IPS-18c (cell line): Measurements from ENCODE around the gene MEIS1.

ENCODE experiments used
- H3K4me3 ChIP-seq: 2 replicates; pipeline ENCODE4 v1.7.0; 2013; ENCODE audit warnings: low read depth, mild to moderate bottlenecking, low read length, moderate library complexity; ENCODE audit not compliant: insufficient read depth
- H3K9me3 ChIP-seq: one replicate; pipeline ENCODE4 v1.6.1; 2013; ENCODE audit warnings: mild to moderate bottlenecking, low read length, moderate library complexity; ENCODE audit not compliant: control insufficient read depth, insufficient read depth

MEIS1 gene

DNA sequence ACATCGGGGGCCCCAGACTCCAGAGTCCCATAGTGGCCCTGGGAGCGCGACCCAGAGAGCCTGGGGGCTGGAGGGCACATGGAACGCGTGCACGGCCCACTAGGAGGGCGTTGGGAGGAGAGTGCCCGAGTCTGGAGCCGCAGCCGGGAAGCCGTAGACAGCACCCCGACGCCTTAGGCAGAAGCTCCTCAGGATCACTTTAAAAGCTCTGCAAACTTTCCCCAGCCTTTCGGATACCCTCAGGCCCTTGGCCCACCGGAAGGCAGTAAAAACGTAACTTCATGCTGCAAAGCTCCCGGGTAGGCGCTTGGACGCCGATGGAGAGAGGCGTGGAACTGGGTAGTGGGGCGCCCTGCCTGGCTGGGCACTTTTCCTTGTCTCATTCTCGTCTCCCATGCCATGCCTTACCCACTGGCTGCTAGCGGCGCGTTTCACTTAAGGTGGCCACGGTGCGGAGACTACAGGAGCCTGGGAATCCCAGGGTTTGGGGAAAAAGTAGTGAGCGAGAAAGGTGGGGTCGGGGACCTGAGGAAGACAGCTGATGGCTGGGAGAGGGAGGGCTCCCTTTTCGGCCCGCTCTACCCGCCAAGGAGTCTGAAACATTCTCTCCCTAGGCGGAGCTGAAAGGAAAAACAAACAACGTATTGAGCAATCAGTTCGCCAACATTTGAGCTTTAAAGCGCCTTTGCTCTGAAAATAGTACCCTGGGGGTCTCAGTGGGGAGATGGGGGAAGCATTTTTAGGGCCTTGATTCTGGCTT lies 141.8 kb downstream of the MEIS1 start:
- Histone ChIP-seq H3K4me3 (peak overlapping the region; percentile 70), H3K9me3 (no peaks in the 10 kb centered on the region)

DNA sequence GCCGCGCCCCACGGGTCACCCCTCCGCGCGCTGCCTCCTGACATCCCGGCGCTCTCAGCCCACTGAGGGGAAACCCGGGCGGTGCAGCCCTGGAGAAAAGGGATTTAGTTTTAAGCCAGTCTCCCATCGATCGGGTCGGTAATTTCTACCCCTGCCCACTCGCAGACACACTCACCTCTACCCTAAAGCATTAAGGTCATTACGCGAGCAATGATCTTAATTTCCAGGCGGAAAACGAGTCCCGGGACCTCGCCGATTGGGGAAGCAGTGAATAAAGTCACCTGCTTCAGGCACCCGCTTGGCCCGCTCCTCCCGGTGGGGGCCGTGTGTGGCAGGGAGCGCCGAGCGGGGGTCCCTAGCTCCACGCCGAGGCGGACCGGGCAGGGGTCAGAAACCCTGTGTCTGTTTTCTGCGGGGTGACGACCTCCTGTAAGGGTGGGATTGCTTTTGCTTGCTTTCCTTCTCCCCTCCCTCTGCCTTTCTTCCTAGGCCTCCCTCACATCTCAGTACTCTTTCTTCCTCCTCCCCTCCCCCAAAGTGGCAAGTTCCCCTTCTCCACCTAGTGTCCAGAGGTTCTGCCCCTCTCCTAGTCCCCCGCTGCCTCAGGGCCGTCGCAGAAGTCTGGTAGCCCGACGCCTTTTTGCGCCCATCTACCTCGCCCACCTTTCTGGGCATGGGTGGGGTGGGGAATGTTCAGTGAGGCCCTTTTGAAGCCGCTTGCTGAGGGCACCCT lies 142.6 kb downstream of the MEIS1 start:
- Histone ChIP-seq H3K4me3 (peak overlapping the region; percentile 70), H3K9me3 (no peaks in the 10 kb centered on the region)

GRCh38 chr2:66578054-66578686 lies 143.2 kb downstream of the MEIS1 start:
- Histone ChIP-seq H3K9me3 (no peaks in the 10 kb centered on the region), H3K4me3 (peak overlapping the region; percentile 70)

- Histone ChIP-seq H3K4me3 (peak overlapping the region; percentile 70), H3K9me3 (no peaks in the 10 kb centered on the region)
Observed at GRCh38 chr2:66578687-66579106, 143.8 kb downstream of the MEIS1 start.

DNA sequence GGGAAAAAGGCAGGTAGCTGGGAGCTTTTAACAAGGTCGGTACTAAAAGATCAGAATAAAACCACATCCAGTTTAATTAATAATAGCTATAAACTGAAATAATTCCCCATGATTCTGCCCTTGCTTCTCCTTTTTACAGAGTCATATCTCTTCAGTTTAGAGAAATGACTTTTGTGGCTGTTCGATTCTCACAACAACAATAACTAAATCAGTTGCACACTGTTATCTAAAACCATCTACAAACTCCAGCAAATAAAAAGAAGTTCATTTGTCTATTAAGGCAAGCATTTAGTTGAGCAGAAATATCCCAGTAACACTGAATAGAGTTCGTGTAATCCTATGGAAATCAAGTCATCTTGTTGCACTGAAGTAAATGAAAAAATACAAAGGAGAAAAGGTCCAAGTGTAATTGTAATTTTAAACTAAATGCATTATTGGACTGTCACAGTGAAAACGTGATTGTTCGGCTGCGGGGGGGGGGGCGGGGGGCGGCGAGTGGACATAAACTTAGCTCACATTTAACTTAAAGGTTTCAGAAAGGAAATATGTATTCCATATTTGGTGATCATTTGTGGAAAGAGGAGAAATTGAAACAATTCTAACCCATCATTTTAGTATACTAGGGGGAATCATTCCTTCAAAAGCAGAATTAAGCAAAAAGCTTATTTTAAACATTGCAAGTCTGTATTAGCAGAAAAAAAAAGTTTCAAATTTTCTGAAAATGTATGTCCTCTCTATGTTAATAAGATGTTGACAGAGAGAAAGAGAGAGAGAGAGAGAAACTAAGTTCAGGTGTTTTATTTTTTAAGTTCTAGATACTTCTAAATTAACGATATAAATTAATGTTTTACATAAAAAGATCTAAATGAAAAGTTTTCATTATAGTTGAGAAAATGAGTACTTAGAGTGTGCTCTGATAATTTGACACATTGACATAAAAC lies 144.5 kb downstream of the MEIS1 start:
- Histone ChIP-seq H3K9me3 (no peaks in the 10 kb centered on the region), H3K4me3 (no peak overlapping the region)

GRCh38 chr2:66580166-66581049 lies 145.5 kb downstream of the MEIS1 start:
- H3K4me3 ChIP-seq: no peak overlapping the region; the same call in 1 of the 2 replicates
- H3K9me3 ChIP-seq: no peaks in the 10 kb centered on the region

GRCh38 chr2:66581339-66582103 lies 146.6 kb downstream of the MEIS1 start:
- Histone ChIP-seq H3K4me3 (peak overlapping the region; percentile 45), H3K9me3 (no peaks in the 10 kb centered on the region)

DNA sequence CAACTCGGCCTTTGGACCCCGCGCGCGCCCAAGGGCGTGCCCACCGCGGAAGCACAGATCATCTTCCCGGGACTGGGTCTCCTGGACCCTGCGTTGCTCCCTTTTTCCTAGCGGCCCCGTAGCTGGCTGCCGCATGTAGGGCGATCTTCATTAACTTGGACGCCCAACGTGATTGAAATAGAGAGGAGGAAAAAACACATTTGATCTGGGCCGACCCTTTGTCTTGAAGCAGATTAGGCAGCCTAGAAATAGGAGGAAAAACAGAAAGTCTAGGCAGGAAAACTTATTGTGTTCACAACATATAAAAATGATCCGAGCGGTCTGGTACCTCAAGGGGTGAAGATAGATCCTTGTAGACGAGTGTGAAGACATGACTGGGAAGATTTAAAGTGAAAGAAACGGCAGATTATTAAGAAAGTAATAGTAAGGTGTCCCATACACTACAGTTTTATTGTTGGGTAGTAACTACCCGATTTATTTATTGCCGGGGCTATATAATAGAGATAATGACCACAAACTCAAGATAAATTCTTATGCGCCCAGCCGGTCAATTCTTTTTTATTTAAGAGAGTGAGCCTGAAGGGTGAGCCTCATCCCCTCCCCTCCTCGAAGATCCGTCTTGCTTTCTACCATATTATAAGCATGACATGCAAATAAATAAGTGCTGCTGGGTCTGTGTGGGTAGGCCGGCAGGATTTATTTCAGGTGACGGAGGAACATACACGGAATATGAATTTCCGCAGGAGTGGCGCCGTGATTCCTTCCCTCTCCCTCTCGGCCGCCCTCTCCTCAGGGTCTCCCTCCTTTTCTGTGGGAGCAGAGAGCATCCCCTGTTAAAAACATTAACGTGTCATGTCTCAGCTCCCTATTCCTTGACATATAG lies 147.4 kb downstream of the MEIS1 start:
- Histone ChIP-seq H3K9me3 (no peaks in the 10 kb centered on the region), H3K4me3 (peak overlapping the region; percentile 45)

DNA sequence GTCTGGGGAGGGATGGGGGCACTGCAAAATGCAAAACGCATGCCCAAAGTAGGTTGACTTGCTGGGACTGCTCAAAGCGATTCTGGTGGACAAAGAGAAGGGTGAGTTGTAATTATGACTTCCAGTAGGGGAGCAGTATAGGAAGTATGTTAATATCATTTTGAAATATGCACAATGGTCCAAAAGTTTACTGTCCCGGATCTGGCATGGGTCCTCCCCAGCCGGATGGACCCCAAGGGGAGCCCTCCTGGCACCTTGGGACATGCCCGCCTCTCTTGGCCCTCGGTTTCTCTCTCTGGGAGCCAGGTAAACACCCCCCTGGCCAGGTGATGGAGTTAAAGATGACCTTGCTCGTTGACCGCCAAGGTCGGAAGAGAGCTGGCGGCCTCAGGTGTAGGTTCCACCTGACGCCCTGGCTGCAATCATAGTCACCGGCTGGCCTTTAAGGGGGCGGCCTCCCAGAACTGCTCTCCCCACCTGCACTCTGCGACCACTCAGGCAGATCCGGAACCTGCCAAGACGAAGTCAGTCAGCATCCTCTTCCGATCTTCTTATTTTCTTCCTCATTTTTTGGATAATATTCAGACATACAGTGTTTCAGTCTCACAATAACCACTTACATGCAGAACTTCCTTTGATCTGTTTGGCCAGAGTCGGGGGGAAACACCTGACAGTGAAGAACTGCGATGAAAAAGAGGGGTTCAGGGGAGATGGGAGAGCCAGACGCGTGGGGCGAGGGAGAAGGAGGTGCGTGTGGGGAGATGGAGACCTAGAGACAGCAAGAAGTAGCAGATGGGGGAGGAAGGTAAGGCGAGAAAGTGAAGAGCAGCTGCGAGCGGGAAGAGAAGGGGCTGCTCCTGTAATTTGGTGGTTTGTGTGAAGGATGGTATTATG lies 148.3 kb downstream of the MEIS1 start:
- H3K4me3 ChIP-seq: no peak overlapping the region
- H3K9me3 ChIP-seq: no peaks in the 10 kb centered on the region

DNA sequence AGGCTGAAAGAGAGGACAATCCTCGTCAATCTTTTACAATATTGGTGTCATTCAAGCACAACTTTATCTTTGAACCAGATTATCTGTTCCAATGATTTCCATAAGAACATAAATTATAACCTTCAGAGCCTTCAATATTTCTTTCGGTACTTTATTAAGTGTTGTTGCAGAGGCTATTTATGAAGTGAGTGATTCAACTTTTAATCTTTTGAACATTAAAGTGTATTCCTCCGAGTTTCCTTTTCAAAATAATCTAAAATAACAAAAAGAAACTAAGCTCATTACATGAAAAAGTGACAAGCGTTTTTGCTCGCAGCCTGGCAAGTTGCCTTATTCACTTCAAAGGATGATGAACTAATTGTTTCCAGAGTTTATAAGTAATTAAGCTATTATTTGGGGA lies 149.0 kb downstream of the MEIS1 start:
- Histone ChIP-seq H3K9me3 (no peaks in the 10 kb centered on the region), H3K4me3 (no peak overlapping the region)

DNA sequence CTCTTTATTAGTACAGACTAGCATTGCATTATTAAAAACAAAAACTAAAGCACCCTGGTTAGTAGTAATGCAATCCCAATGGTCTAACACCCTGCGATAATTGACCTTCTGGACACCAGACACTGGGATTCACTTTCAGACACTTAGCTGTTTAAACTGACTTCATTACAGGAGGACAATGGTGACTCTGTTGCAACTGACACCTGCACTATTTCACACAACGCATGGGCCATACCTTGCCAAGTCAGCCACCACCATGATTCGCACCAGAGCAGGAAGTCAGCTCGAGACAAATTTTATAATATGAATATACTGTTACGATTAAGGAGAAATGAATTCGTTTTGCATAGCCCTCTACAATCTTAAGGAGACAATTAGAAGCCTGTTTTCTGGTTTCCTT lies 150.7 kb downstream of the MEIS1 start:
- Histone ChIP-seq H3K9me3 (no peaks in the 10 kb centered on the region), H3K4me3 (no peak overlapping the region)

- H3K4me3 ChIP-seq: no peak overlapping the region
Observed at GRCh38 chr2:66587216-66587615, 152.3 kb downstream of the MEIS1 start.

GRCh38 chr2:66594001-66594400 lies 159.1 kb downstream of the MEIS1 start:
- H3K9me3 ChIP-seq: no peaks in the 10 kb centered on the region
- no peak overlapping the region for H3K4me3 ChIP-seq

More at GRCh38 chr2:66587216-66587615, 152.3 kb downstream of the MEIS1 start:
- H3K9me3 ChIP-seq: no peaks in the 10 kb centered on the region

DNA sequence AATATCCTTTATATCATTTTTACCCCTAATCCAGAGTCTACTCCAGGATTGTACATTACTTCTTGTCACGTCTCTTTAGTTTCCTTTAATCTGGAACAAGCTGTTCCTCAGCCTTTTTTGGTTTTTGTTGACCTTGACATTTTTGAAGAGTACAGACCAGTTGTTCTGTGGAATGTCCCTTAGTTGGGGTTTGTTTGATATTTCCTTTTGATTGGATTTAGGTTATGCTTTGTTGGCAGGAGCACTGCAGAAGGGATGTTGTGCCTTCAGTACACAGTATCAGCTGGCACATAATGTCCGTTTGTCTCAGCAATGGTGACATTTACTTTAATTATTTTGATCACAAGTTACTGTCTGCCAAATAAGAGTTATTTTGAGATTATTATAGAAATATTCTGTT lies 160.6 kb downstream of the MEIS1 start:
- Histone ChIP-seq H3K9me3 (no peaks in the 10 kb centered on the region), H3K4me3 (no peak overlapping the region)
